ENCODE data around the gene PHF3.

GRCh38 chr6:63673692-63674091, 38.1 kb downstream of the PHF3 start:
- TF ChIP-seq CTCF (conservative IDR thresholded peaks at IDR 0.05) (no peak), ZFX (IDR thresholded peaks at IDR 0.05) (no peak)

Data from C4-2B (cell line).